Endodermal cell (in vitro differentiated cells): ENCODE data around the gene SDS. TPM values are rescaled to one million over a fixed set of nuclear protein-coding genes. Genes with fewer than 3 reads are reported as not detected.
A peak's percentile ranks its signal among the peaks of the same experiment; 100 is the strongest.

Experiments used
- DNase-seq: peaks from one replicate; pipeline ENCODE4 v3.0.0-alpha.2; 2017
- H3K27ac ChIP-seq: 2 replicates; pipeline ENCODE4 v1.5.1; 2013; ENCODE audit warnings: mild to moderate bottlenecking, low read depth, low read length, moderate library complexity
- H3K27me3 ChIP-seq: 2 replicates; pipeline ENCODE4 v1.6.1; 2013; ENCODE audit warnings: mild to moderate bottlenecking, low read length, moderate library complexity; ENCODE audit not compliant: insufficient read depth, control insufficient read depth, poor library complexity, severe bottlenecking
- H3K36me3 ChIP-seq: 2 replicates; pipeline ENCODE4 v1.7.0; 2013; ENCODE audit warnings: mild to moderate bottlenecking, low read length, moderate library complexity; ENCODE audit not compliant: control insufficient read depth, insufficient read depth
- H3K4me1 ChIP-seq: one replicate; pipeline ENCODE4 v1.7.0; 2013; ENCODE audit warnings: low read length; ENCODE audit not compliant: control insufficient read depth, insufficient read depth
- H3K4me3 ChIP-seq: 2 replicates; pipeline ENCODE4 v1.5.1; 2013; ENCODE audit warnings: mild to moderate bottlenecking, low read length, moderate library complexity
- H3K9ac ChIP-seq: 2 replicates; pipeline ENCODE4 v1.6.1; 2013; ENCODE audit warnings: mild to moderate bottlenecking, low read length, moderate library complexity; ENCODE audit not compliant: poor library complexity, severe bottlenecking; ENCODE audit errors: extremely low read depth
- H3K9me3 ChIP-seq: 2 replicates; pipeline ENCODE4 v1.6.1; 2013; ENCODE audit warnings: mild to moderate bottlenecking, low read length, moderate library complexity; ENCODE audit not compliant: control insufficient read depth
- H3K27ac Mint-ChIP-seq: 2 replicates; pipeline ENCODE4 v1.8.0; 2020; ENCODE audit warnings: mixed read lengths
- H3K27me3 Mint-ChIP-seq: 2 replicates; pipeline ENCODE4 v1.8.0; 2021; ENCODE audit warnings: mild to moderate bottlenecking, mixed read lengths; ENCODE audit not compliant: insufficient read depth
- H3K36me3 Mint-ChIP-seq: 2 replicates; pipeline ENCODE4 v1.8.0; 2020; ENCODE audit warnings: low read depth, mixed read lengths
- H3K4me1 Mint-ChIP-seq: 2 replicates; pipeline ENCODE4 v1.8.0; 2020; ENCODE audit warnings: mixed read lengths
- H3K4me3 Mint-ChIP-seq: 2 replicates; pipeline ENCODE4 v1.8.0; 2020; ENCODE audit warnings: mild to moderate bottlenecking, moderate library complexity, mixed read lengths
- H3K9me3 Mint-ChIP-seq: 2 replicates; pipeline ENCODE4 v1.8.0; 2020; ENCODE audit warnings: mild to moderate bottlenecking, mixed read lengths
- CTCF ChIP-seq: fragments of 200-600 bp; sonication (generic); conservative IDR thresholded peaks from 2 replicates; pipeline ENCODE4 v1.5.0; 2021; ENCODE audit warnings: antibody characterized with exemption, mild to moderate bottlenecking
- WGBS, 2 experiments: methylation state at CpG; one replicate each; pipeline versions ENCODE4 v1.1.5 to v1.1.7; 2013; ENCODE audit warnings: missing lambda C conversion rate in 2 of 2, mixed read lengths in 1 of 2; ENCODE audit not compliant: insufficient coverage in 1 of 2, insufficient read length in 1 of 2; 5-methylcytosine and 5-hydroxymethylcytosine counted together
- total RNA-seq, 2 donors: library from RNA; stranded (reverse); fragmentation: NEBNext Ultra II Directional in 1 of 2; extraction: Animal tissue kit (Norgen Biotek cat#: 25700) in 1 of 2; gene quantifications; 2 replicates in 1 of 2; 3 replicates in 1 of 2; pipeline ENCODE4 v1.2.1, GENCODE V29; 2021

SDS gene
- total RNA-seq, 2 donors from 2014 or later = not detected

- H3K4me1 Mint-ChIP-seq = peaks cover 20% of the 10 kb centered on the region
- DNase-seq = peak; percentile 54
- no peaks in the 10 kb centered on the region for H3K36me3 ChIP-seq
Measured at GRCh38 chr12:113440336-113440735, 36.6 kb upstream of the SDS start.

GRCh38 chr12:113439606-113440030, 35.9 kb upstream of the SDS start:
- Mint-ChIP-seq H3K27me3 (peaks cover 48% of the 10 kb centered on the region), H3K4me1 (peaks cover 20% of the 10 kb centered on the region), H3K4me3 (no peak overlapping the region), H3K9me3 (no peaks in the 10 kb centered on the region), H3K27ac (no peak overlapping the region), H3K36me3 (no peaks in the 10 kb centered on the region)
- no peak overlapping the region for H3K4me3 ChIP-seq
- no peaks in the 10 kb centered on the region for H3K36me3 ChIP-seq
- peaks cover 64% of the 10 kb centered on the region for H3K27me3 ChIP-seq
- TF ChIP-seq CTCF = peak; percentile 91
- peaks cover 4% of the 10 kb centered on the region for H3K4me1 ChIP-seq
- no peaks in the 10 kb centered on the region for H3K9me3 ChIP-seq
- peak; percentile 96 for DNase-seq
- no peak overlapping the region for H3K9ac ChIP-seq
- 44 to 50% methylated on average over 5 to 8 of the region's 8 CpGs for WGBS, 2 experiments
- no peak overlapping the region for H3K27ac ChIP-seq

More at GRCh38 chr12:113440336-113440735, 36.6 kb upstream of the SDS start:
- Histone ChIP-seq H3K27me3 (peaks cover 69% of the 10 kb centered on the region), H3K4me1 (peaks cover 4% of the 10 kb centered on the region), H3K27ac (no peak overlapping the region), H3K9ac (no peak overlapping the region), H3K4me3 (no peak overlapping the region), H3K9me3 (no peaks in the 10 kb centered on the region)
- 89 to 91% methylated on average over 6 to 7 of the region's 7 CpGs for WGBS, 2 experiments
- Mint-ChIP-seq H3K27me3 (peaks cover 56% of the 10 kb centered on the region), H3K27ac (no peak overlapping the region), H3K36me3 (no peaks in the 10 kb centered on the region), H3K4me3 (no peak overlapping the region), H3K9me3 (peaks cover 3% of the 10 kb centered on the region)
- TF ChIP-seq CTCF = no peak

GRCh38 chr12:113439301-113439597, 35.6 kb upstream of the SDS start:
- TF ChIP-seq CTCF = no peak
- no peak overlapping the region for H3K27ac ChIP-seq
- Mint-ChIP-seq H3K27ac (no peak overlapping the region), H3K9me3 (no peaks in the 10 kb centered on the region), H3K36me3 (no peaks in the 10 kb centered on the region), H3K27me3 (peaks cover 45% of the 10 kb centered on the region), H3K4me1 (peaks cover 20% of the 10 kb centered on the region), H3K4me3 (no peak overlapping the region)
- no peaks in the 10 kb centered on the region for H3K9me3 ChIP-seq
- H3K9ac ChIP-seq = no peak overlapping the region
- DNase-seq = no peak
- H3K27me3 ChIP-seq = peaks cover 62% of the 10 kb centered on the region
- no peak overlapping the region for H3K4me3 ChIP-seq
- 43 to 92% methylated on average over 2 to 4 of the region's 4 CpGs for whole genome bisulfite sequencing, 2 experiments
- H3K4me1 ChIP-seq = peaks cover 4% of the 10 kb centered on the region
- H3K36me3 ChIP-seq = no peaks in the 10 kb centered on the region
